Peyer's patch (tissue), 4 donors: ENCODE measurements around the gene FCRL6. TPM values are rescaled to one million over a fixed set of nuclear protein-coding genes. Genes with fewer than 3 reads are reported as not detected.

Experiments
- DNase-seq, 3 donors: peaks; one replicate each; pipeline ENCODE4 v3.0.0-alpha.2; 2017 to 2019
- H3K27ac ChIP-seq, 4 donors: fragments of 200-600 bp; sonication (generic); one replicate each; pipeline ENCODE4 v1.5.1; 2016 to 2019
- H3K27me3 ChIP-seq, 2 donors: fragments of 200-600 bp; sonication (generic); one replicate each; pipeline ENCODE4 v1.5.1; 2019
- H3K36me3 ChIP-seq, 3 donors: fragments of 200-600 bp; sonication (generic); one replicate each; pipeline ENCODE4 v1.5.1; 2016 to 2019
- H3K4me1 ChIP-seq, 4 donors: fragments of 200-600 bp; sonication (generic); one replicate each; pipeline ENCODE4 v1.5.1; 2016 to 2019
- H3K4me3 ChIP-seq, 4 donors: fragments of 200-600 bp; sonication (generic); 1 replicate in 3 of 4; 2 replicates in 1 of 4; pipeline ENCODE4 v1.5.1; 2016 to 2019; ENCODE audit warnings: mild to moderate bottlenecking in 1 of 4
- H3K9me3 ChIP-seq, 4 donors: fragments of 200-600 bp; sonication (generic); one replicate each; pipeline ENCODE4 v1.5.1; 2016 to 2019; ENCODE audit warnings: mild to moderate bottlenecking in 1 of 4
- POLR2A ChIP-seq, 2 donors: fragments of 450-650 bp; IDR thresholded peaks; one replicate each; pipeline ENCODE4 v1.5.1; 2017; ENCODE audit warnings: antibody characterized with exemption in 2 of 2, mild to moderate bottlenecking in 2 of 2, moderate library complexity in 2 of 2
- small RNA-seq, 2 donors: library from RNA; depleted of rRNA; stranded (forward); fragments of <200 nt; gene quantifications; one replicate each; pipeline ENCODE3, GENCODE V24; 2016
- total RNA-seq, 4 donors: library from RNA; depleted of rRNA; stranded (reverse); fragments of >200 nt; gene quantifications; one replicate each; pipeline ENCODE4 v1.1.0, GENCODE V29; 2016
- TF ChIP-seq, protein P1 (sequence below), 6 experiments: fragments of 450-650 bp in 4 of 6; fragments of 200-600 bp in 2 of 6; sonication (generic) in 1 of 6; IDR thresholded peaks; one replicate each; pipeline ENCODE4 v1.5.1; 2017 to 2019; ENCODE audit warnings: antibody characterized with exemption in 6 of 6, mild to moderate bottlenecking in 3 of 6, moderate library complexity in 1 of 6

Gene FCRL6
- total RNA-seq, 4 donors from 2014 or later: 2.4 to 13.2 TPM; not detected in 2

DNA sequence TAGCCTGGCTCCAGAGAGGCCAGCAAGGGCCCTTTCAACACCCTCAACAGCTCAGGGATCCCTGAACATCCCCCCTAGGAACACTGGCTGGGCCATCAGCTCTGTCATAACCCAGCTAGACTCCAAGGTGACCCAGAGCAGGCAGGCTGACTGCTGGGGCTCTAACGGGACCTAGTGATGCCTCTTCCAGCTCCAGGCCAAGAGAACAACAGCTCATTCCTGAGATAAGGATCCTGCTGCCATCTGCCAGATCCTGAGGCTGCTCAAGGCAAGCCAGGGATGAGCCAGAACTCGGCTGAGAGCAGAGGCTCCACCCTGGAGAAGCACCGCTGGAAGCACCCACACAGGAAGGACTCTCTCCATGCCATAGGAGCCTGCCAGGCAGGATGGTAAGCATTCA lies 58.3 kb downstream of the FCRL6 start:
- Histone ChIP-seq H3K4me1 (no peaks in the 10 kb centered on the region), H3K27me3 (no peaks in the 10 kb centered on the region), H3K27ac (no peak overlapping the region), H3K36me3 (no peaks in the 10 kb centered on the region), H3K4me3 (no peak overlapping the region), H3K9me3 (no peaks in the 10 kb centered on the region)
- no peak for DNase-seq
- TF ChIP-seq POLR2A (IDR thresholded peaks at IDR 0.05): no peak
- TF ChIP-seq, protein P1, sequence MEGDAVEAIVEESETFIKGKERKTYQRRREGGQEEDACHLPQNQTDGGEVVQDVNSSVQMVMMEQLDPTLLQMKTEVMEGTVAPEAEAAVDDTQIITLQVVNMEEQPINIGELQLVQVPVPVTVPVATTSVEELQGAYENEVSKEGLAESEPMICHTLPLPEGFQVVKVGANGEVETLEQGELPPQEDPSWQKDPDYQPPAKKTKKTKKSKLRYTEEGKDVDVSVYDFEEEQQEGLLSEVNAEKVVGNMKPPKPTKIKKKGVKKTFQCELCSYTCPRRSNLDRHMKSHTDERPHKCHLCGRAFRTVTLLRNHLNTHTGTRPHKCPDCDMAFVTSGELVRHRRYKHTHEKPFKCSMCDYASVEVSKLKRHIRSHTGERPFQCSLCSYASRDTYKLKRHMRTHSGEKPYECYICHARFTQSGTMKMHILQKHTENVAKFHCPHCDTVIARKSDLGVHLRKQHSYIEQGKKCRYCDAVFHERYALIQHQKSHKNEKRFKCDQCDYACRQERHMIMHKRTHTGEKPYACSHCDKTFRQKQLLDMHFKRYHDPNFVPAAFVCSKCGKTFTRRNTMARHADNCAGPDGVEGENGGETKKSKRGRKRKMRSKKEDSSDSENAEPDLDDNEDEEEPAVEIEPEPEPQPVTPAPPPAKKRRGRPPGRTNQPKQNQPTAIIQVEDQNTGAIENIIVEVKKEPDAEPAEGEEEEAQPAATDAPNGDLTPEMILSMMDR (IDR thresholded peaks at IDR 0.05): no peak

DNA sequence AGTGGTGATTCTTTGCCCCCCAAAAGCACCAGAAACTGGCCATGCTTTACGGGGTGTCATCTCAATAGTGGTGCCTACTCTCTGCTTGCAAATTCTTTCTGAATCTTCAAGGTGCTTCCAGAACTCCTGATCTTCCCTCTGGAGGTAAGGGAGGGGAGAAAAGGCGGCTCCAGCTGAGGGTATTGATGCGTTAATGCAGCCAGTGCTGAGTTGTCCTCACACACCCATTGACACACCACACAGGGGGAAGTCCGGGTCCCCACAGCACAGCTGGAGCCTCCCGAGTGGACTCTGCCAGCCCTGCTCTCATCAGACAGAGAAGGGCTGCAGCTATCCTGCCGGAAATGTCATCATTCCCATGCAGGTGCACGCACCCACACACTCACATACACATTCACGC lies 59.1 kb downstream of the FCRL6 start:
- no peak overlapping the region for H3K4me3 ChIP-seq
- H3K4me1 ChIP-seq: no peaks in the 10 kb centered on the region
- no peak for DNase-seq
- no peak overlapping the region for H3K27ac ChIP-seq
- no peaks in the 10 kb centered on the region for H3K9me3 ChIP-seq
- no peaks in the 10 kb centered on the region for H3K36me3 ChIP-seq
- no peaks in the 10 kb centered on the region for H3K27me3 ChIP-seq
- TF ChIP-seq, protein P1 (IDR thresholded peaks at IDR 0.05): no peak
- no peak for TF ChIP-seq POLR2A (IDR thresholded peaks at IDR 0.05)

DNA sequence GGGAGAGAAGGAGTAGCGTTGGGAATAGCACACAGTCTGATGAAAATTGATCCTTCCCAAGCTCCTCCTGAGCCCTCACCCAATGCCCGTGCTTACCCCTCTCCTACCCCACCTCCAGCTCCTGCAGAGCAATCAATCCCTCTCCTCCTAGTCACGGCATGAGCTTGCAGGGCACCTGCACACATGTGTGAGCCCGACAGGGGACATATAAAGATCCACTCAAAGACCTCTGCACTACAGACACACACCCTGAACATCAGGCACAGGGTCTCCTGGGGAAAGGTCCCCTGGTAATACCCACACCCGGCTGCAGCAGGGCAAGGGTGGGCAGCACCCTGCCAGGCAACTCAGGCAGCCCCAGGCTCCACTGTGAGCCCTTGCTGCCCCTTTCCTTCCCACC lies 59.9 kb downstream of the FCRL6 start:
- H3K36me3 ChIP-seq: no peaks in the 10 kb centered on the region
- peaks cover 0 to 1% (median under 1%) of the 10 kb centered on the region in 4 donors for H3K4me1 ChIP-seq
- H3K27ac ChIP-seq: no peak overlapping the region
- TF ChIP-seq, protein P1 (IDR thresholded peaks at IDR 0.05): no peak
- no peak for TF ChIP-seq POLR2A (IDR thresholded peaks at IDR 0.05)
- H3K4me3 ChIP-seq: no peak overlapping the region
- no peak for DNase-seq
- H3K27me3 ChIP-seq: no peaks in the 10 kb centered on the region
- no peaks in the 10 kb centered on the region for H3K9me3 ChIP-seq

DNA sequence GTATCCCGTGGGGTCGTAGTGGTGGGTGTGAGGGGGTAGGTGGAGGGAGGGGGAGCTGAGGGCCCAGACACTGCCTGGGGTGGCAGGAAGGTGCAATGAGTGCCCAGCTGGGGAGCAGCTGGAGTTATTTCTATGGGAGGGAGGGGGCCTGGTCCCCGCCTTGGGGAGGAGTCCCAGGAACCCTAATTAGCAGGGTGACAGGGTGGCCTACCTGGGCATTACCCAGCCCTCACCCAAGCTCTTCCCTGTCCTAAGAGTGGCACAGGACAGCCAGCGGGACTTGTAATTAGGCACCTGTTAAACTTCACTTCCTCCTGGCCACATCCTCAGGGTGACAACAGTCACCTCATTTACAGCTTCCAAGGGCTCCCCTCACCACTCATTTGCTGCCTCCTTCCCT lies 60.4 kb downstream of the FCRL6 start, which contains the start of gene VSIG8:
TSS of gene VSIG8 (minus strand) at position 101 of the 400 bp plus-strand sequence. CDS start 136 bp downstream, outside the sequence.
- H3K4me1 ChIP-seq: peaks cover 0 to 6% (median 3%) of the 10 kb centered on the region in 4 donors
- H3K27me3 ChIP-seq: no peaks in the 10 kb centered on the region
- TF ChIP-seq POLR2A (IDR thresholded peaks at IDR 0.05): no peak
- TF ChIP-seq, protein P1 (IDR thresholded peaks at IDR 0.05): no peak
- H3K27ac ChIP-seq: no peak within 1 kb of the TSS
- DNase-seq: no peak
- no peaks in the 10 kb centered on the region for H3K9me3 ChIP-seq
- no peaks in the 10 kb centered on the region for H3K36me3 ChIP-seq
- no peak within 1 kb of the TSS for H3K4me3 ChIP-seq

DNA sequence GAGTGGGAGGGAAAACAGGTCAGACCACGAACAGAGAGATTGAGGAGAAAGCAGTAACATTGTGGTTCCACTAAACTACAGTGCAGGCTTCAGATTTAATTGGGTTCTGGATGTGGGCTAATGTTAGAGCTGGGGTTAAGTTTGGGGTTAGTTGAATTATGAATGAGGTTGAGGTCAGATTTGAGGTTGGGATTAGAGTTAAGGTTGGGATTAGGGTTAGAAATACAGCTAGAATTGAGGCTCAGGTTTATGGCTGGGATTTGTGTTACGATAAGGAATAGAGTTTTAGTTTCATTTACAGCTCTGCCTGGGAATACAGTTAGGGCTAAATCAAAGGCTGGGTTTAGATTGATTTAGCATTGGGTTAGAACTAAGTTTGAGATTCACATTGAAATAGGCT lies 62.1 kb downstream of the FCRL6 start:
- H3K4me1 ChIP-seq: peaks cover 0 to 20% (median 3%) of the 10 kb centered on the region in 4 donors
- H3K9me3 ChIP-seq: no peaks in the 10 kb centered on the region
- no peak overlapping the region for H3K4me3 ChIP-seq
- no peak for DNase-seq
- no peak overlapping the region for H3K27ac ChIP-seq
- TF ChIP-seq, protein P1 (IDR thresholded peaks at IDR 0.05): no peak
- no peak for TF ChIP-seq POLR2A (IDR thresholded peaks at IDR 0.05)
- H3K27me3 ChIP-seq: no peaks in the 10 kb centered on the region
- no peaks in the 10 kb centered on the region for H3K36me3 ChIP-seq

Small RNAs within 50 kb of the gene (small RNA-seq; reads per million reads assigned to genes)
- gene RF00570: 0.06 reads per million in 2 donors

Other genes with a start within 250 kb of the FCRL6 start
- not detected for gene APCS, start 214.5 kb upstream of the FCRL6 start, total RNA-seq
- not detected for gene CRP, start 87.8 kb upstream of the FCRL6 start, total RNA-seq
- gene DUSP23, start 21.4 kb upstream of the FCRL6 start, total RNA-seq: 100 to 1,000 TPM in 1 of 4 donors, 10 to 100 TPM in 3; 66.8 to 103 (median 74.2) TPM
- 10 to 100 TPM in 1 of 4 donors, 1 to 10 TPM in 2, not detected in 1; 1.1 to 18.2 (median 2.7) TPM for gene SLAMF8, start 24.5 kb downstream of the FCRL6 start, total RNA-seq
- under 1 TPM in 1 of 4 donors, not detected in 3; 0.85 TPM for gene VSIG8, start 60.3 kb downstream of the FCRL6 start, total RNA-seq
- gene CFAP45, start 97.8 kb downstream of the FCRL6 start, total RNA-seq: 1 to 10 TPM in 1 of 4 donors, not detected in 3; 2.5 TPM
- gene TAGLN2, start 123.1 kb downstream of the FCRL6 start, total RNA-seq: 100 to 1,000 TPM; 120 to 304 (median 177) TPM
- gene IGSF9, start 143.3 kb downstream of the FCRL6 start, total RNA-seq: 100 to 1,000 TPM in 1 of 4 donors, 10 to 100 TPM in 2, 1 to 10 TPM in 1; 5.8 to 169 (median 40.6) TPM
- gene SLAMF9, start 151.9 kb downstream of the FCRL6 start, total RNA-seq: not detected
- 1 to 10 TPM in 3 of 4 donors, under 1 TPM in 1; under 0.01 to 6.7 (median 5.5) TPM for gene PIGM, start 229.6 kb downstream of the FCRL6 start, total RNA-seq